ENCODE data around the gene ZNF594.
"Not testable (repeated sequence)": the region's sequence is repeated elsewhere in the genome, so short reads cannot be mapped to it uniquely, and the experiment has no call there.

ZNF594 gene

DNA sequence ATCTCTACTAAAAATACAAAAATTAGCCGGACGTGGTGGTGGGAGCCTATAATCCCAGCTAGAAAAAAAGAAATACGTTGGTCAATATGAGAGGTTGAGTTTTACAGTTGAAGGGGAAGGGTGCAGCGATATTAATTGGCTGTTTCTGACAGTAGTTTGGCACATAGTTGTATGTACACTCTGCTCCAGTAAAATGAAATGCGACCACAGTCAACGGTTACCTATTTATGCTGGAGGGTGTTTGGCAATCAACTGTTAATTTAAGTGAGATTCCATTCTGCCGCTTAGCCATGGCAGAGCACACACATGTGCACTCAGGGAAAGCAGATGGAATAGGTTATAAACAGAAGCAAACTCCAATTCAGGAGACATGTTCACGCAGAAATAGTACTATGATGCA is 9.3 kb upstream of the ZNF594 start:
- no peak for DNase-seq

DNA sequence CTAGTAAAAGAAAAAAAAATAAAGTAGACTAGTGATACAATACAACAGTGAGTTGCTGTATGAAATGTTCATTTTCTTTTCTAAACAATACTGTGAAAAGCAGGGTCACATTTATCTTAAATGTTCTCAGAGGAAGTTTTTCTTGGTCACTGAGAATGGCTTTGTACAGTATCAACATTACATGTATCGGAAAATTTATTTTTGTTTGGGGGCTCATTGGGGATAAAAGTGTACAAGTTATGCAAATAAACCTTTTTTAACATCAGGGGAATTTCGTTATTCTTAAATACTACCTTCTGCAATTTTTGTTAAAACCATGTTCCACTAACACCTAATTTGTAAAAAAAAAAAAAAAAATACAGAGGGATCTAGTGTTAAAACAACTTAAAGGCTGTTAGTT is 8.7 kb upstream of the ZNF594 start:
- no peak for DNase-seq

DNA sequence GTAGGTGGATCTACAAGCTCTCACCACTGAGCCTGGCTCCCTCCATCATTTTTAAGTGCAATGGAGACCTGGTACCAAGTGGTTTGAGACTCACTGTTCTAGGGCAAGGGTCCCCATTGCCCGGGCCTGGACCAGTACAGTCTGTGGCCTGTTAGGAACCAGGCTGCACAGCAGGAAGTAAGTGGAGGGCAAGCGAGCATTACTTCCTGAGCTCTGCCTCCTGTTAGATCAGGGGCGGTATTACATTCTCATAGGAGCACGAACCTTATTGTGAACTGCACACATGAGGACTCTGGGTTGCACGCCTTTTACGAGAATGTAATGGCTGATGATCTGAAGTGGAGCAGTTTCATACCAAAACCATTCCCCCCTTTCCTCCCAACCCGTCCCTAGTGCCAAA is 6.8 kb upstream of the ZNF594 start:
- DNase-seq: no peak

DNA sequence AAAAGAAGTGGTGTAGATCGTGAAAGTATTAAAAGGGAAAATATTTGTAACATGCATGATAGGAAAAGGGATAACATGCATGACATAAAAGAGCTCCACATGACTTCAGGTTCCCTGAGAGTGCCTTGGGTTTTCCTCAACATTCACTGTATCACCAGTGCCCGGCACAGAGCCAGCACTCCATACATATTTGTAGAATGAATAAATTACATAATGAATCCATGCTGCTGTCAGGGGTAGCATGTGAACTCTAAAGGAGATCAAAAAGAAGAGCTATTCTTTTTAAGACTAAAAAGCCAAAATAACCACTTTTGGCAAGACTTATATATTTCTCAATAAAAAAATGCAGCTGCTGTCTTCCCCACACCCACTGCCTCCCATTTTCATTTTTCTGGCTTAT is 2.7 kb upstream of the ZNF594 start:
- DNase-seq: no peak

DNA sequence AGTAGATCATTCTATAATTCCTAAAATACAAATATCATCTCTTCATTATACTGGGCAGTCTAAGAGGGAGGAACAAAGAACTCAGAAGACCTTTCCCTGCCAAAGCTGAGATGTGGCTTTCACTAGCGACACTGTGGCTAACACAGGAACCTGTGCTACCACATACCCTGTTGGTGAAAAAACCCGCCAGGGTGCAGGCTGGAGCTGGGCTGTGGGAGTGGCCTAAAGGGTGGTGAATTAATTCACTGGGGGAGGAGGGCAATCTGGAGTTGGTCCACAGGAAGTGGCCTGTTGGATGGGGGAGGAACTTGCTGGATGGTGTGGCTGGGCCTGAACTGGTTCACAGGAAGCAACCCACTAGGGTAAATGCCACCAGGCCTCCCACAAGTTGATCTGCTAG is 7.4 kb downstream of the ZNF594 start:
- no peak for DNase-seq

DNA sequence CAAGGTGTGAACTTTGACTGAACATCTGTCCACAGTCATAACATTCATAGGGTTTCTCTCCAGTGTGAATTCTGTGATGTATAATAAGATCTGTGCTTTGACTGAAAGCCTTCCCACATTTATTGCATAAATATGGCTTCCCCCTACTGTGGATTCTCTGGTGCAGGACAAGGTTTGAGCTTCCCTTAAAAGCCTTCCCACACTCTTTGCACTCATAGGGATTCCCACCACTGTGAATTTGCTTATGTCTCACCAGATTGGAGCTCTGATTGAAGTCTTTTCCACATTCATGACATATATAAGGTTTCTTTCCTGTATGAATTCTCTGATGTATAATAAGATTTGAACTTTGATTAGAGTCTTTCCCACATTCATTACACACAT is 8.3 kb downstream of the ZNF594 start:
- DNase-seq: no peak

DNA sequence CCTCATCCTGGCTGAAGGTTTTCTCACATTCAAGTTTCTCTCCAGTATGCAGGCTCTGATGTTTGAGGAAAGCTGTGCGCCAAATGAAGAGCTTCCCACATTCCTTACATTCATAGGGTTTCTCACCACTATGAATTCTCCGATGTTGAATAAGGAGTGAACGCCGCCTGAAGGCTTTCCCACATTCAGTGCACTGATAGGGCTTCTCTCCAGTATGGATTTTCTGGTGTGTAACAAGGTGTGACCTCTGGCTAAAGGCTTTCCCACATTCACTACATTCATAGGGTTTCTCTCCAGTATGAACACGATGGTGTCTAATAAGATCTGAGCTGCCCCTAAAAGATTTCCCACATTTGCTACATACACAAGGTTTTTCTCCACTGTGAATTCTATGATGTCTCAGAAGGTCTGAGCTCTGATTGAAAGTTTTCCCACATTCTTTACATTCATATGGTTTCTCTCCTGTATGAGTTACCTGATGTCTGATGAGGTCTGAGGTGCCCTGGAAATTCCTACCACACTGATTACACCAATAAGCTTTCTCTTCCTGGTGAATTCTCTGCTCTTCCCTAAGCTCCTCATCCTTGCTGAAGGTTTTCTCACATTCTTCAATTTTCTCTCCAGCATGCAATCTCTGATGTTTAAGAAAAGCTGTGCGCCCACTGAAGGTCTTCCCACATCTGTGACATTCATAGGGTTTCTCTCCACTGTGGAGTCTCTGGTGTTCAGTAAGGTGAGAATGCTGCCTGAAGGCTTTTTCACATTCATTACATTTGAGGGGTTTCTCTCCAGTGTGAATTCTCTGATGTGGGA is 8.9 kb downstream of the ZNF594 start:
- no peak for DNase-seq

DNA sequence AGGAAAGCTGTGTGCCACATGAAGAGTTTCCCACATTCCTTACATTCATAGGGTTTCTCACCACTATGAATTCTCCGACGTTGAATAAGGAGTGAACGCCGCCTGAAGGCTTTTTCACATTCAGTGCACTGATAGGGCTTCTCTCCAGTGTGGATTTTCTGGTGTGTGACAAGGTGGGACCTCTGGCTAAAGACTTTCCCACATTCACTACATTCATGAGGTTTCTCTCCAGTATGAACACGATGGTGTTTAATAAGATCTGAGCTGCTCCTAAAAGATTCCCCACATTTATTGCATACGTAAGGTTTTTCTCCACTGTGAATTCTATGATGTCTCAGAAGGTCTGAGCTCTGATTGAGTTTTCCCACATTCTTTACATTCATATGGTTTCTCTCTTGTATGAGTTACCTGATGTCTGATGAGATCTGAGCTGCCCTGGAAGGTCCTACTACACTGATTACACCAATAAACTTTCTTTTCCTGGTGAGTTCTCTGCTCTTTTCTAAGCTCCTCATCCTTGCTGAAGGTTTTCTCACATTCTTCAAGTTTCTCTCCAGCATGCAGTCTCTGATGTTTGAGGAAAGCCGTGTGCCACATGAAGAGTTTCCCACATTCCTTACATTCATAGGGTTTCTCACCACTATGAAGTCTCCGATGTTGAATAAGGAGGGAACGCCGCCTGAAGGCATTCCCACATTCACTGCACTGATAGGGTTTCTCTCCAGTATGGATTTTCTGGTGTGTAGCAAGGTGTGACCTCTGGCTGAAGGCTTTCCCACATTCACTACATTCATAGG is 10.0 kb downstream of the ZNF594 start:
- DNase-seq: no peak

DNA sequence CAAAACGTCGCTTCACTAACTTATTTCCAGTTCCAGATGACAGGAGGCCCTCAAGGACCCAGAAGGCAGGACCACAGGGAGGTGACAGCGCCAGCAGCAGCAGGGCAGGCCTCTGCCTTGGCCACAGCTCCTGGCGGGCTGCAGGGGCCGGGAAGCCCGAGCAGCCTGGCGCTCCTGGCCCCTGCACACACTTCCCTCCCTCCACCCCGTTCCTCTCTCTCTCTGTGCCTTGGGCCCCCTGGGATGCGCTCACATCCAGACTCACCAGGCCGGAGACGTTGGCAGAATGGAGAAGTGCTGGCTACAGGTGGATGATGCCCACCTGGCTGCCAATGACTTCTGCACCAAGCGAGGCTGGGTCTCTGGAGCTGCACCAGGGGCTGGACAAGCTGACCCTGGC is 12.7 kb downstream of the ZNF594 start:
- no peak for DNase-seq

DNA sequence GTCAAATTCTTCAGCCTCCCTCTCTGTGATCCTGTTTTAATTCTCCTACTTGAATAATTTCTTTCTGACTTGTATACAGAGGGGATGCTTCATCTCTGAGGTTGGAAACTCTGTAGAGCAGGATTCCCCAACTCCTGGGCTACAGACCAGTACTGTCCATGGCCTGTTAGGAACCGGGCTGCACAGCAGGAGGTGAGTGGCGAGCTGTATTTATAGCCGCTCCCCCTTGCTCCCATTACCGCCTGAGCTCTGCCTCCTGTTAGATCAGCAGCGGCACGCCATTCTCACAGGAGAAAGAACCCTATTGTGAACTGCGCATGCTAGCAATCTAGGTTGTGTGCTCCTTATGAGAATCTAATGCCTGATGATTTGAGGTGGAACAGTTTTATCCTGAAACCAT is 16.6 kb downstream of the ZNF594 start:
- DNase-seq: not testable (repeated sequence)

DNA sequence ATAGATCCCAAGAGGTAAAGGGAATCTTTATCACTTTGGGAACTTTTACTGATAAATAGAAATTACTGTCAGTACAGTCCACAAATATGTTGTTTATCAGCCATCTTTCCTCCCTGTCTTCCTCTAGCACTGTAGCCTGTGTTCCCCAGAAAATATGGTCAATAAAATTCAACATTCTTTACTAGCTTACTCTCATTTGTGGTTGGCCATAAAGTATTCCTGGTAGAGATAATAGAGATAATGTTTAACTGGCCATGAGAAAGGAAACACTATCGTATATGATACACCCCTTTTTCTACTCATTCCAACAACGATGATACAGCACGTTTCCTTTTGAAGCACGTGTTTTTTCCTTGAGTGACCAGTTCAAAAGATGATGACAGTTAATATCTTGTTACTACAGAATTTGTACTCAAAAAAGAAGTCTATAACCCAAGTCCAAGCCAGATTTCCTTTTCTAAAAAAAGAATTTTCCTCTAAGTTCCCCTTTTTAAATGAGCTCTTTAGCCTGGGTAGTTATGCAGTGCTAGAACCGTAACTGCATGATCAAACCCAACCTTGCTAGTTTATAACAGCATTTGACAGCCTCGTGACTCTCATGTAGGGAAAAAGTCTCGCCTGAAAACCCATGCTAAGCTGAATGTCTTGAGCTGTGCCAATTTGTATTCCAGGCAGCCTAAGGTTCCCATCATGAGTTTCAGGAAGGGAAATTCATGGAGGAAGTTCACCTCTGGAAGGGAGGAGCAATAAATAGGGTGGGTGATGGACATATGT is 25.7 kb downstream of the ZNF594 start:
- DNase-seq: not testable (repeated sequence)

DNA sequence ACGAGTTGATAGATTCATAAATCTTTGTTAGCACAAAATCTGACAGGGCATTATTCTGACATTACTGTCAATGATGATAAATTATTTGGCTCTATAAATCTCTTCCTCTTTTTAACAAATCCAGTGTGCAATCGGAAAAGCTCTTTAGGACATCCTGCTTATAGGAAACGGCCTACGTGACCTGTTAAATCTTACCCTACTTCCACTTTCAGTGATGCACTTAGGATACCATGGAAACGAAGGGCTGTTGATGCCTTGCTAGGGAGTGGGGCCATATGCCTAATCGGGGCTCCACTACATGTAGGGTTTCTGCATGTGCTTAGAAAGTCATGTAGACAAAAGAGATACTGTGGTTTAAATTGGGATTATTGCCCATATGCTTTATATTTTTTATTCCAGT is 27.2 kb downstream of the ZNF594 start:
- DNase-seq: no peak

DNA sequence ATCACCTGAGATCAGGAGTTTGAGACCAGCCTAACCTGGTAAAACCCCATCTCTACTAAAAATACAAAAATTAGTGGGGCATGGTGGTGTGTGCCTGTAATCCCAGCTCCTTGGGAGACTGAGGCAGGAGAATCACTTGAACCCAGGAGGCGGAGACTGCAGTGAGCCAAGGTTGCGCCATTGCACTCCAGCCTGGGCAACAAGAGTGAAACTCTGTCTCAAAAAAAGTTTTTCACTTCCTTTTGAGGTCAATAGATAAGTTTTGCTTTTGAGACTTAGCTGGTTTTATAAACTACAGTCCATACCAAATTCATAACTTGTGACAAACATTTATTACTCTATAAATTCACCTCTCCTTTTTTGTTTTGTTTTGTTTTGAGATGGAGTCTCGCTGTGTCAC is 29.9 kb downstream of the ZNF594 start:
- DNase-seq: not testable (repeated sequence)

DNA sequence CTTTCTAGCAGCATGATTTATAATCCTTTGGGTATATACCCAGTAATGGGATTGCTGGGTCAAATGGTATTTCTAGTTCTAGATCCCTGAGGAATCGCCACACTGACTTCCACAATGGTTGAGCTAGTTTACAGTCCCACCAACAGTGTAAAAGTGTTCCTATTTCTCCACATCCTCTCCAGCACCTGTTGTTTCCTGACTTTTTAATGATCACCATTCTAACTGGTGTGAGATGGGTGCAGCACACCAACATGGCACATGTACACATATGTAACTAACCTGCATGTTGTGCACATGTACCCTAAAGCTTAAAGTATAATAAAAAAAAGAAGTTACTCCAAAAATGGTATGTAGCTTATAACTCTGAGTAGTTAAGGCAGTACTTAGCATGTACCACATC is 31.0 kb downstream of the ZNF594 start:
- not testable (repeated sequence) for DNase-seq

DNA sequence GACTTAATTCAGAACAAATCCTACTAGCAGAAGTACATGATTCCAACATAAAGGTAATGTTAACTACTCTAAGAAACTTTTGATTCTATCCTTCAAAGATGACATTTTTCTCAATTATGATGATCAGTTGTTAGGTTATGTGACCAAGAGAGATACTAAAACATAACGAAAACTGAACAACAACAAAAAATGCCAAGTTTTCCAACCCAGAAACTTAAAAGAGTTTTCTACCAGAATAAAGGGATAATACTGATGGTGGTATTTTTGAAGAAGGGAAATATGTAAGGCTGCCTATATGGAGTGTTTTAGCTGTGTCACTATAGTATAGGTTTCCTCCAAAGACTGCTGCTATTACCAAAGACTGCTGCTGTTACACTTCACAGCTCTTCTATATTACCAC is 45.5 kb downstream of the ZNF594 start:
- DNase-seq: not testable (repeated sequence)

DNA sequence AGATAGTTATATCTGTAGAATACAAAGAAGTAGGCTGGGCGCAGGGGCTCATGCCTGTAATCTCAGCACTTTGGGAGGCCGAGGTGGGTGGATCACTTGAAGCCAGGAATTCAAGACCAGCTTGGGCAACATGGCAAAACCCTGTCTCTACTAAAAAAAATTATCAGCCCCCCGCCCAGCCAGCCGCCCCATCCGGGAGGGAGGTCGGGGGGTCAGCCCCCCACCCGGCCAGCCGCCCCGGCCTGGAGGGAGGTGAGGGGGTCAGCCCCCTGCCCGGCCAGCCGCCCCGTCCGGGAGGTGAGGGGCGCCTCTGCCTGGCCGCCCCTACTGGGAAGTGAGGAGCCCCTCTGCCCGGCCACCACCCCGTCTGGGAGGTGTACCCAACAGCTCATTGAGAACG is 48.8 kb downstream of the ZNF594 start:
- not testable (repeated sequence) for DNase-seq

DNA sequence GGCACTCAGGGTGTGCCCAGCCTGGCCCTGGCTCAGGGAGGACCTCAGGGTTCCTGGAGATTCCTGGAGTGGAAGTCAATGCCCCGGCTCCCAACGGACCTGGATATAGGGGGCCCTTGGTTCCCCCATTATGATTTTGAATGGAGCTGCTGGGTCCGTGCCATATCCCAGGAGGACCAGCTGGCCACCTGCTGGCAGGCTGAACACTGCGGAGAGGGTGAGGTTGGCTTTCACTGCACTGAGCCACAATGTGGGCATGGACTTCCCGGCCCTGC is 52.3 kb downstream of the ZNF594 start:
- DNase-seq: no peak

DNA sequence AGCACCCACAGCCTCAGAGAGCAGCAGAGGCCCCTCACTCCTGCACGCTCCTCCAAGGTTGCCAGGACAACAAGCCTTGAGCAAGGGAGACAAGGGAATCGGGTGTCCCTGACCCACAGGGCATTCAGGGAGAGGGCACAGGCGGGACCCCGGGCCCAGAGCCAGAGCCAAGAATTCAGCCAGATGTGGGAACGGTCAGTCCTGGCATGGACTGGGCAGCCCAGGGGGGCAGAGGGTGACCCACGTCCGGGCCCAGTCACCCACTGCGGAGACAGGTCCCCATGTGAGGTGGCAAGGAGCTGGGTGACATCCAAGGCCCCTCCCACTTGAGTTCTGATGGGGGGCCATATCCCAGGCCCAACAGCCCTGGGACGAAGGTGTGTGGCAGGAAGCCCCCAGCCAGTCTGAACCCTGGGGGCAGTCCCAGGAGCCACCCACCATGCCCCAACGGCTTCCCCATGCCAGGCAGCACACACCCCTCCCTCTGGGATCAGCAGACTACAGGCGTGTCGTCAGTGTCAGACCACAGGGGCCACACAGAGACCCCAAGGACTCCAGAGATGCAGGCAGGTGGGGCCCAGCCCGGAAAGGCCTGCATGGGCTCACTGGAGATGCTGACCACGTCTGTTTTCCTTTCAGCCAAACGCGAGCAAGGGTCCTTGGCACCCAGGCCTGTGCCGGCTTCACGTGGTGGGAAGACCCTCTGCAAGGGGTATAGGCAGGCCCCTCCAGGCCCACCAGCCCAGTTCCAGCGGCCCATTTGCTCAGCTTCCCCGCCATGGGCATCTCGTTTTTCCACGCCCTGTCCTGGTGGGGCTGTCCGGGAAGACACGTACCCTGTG is 52.8 kb downstream of the ZNF594 start:
- no peak for DNase-seq

DNA sequence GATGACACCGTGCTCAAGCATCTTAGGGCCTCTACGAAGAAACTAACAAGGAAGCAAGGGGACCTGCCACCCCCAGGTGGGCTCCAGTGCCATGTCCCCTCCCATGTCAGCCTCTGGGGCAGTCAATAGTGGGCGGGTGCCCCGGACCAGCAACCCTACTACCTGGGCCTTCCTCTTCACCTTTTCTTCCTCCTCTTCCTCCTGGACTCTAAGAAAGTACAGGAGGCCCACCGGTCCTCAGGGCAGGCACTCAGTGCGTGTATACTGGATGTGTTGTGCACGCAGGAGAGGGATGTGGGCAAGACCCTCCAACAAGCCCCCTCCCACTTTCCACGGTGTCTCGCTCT is 53.5 kb downstream of the ZNF594 start:
- not testable (repeated sequence) for DNase-seq

DNA sequence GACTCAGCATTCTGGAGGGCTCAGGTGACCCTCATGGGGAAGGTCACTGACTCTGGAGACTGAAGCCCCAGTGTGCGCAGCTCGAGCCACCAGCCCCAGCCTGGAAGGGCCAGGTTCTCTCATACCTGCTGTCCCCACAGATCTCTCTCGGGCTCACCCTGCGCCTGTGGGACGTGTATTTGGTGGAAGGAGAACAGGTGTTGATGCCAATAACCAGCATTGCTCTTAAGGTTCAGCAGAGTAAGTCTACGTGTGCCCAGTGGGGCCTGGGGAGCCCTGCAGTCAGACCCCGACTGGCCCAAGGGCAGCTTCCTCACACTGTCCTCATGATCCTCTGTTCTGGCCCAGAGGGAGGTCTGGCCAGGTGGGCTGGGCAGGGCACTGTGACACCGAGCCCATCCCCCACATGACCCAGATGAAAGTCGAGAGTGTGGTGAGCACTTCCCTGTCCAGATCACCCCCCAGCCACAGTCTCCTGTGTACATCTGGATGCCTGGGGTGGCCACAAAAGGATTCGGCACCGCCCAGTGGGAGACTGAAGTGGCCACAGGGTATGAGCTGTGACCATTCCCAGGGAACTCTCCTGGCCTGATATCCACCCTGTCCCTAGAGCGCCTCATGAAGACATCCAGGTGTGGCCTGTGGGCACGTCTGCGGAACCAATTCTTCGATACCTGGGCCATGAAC is 54.0 kb downstream of the ZNF594 start:
- not testable (repeated sequence) for DNase-seq

DNA sequence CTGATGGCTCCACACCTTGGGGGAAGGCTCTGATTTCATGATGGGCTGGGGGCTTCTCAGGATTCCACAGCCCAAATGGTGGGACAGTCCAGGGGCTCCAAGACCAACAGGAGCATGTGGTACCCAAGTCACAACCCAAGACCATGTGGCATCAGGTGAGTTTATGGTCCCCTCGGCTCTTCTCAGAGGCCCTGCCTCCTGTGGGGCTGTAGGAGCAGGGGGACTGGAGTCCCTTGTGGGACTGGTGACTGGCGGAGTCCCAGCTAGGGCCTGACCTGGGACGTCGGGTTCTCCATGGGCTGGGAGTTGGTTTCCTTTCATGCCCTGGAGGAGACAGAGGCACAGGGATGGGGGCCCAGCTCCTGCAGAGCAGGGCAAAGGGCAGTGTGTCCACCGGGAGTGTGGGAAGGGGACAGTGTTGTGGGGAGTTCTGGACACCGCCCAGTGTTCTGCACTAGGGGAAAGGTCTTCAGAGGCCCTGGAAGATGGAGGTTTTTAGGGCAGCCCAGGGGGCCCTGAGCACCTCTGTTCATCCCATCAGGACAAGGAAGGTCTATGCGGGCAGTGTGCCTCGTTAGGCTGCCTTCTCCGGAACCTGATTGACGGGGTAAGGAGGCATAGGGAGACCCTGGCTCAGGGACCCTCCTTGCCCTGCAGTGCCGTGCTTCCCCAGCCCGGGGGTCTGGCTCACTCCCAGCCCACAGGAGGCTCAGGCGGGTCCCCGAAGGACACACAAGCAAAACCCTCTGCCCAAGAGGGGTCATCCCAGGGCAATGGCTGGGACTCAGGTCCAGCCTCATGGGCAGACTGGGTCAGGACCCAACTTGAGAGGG is 54.9 kb downstream of the ZNF594 start:
- DNase-seq: not testable (repeated sequence)

Measured in T-helper 9 cell (primary cell).